H1 (cell line): ENCODE data around the gene TINAG. TPM values are rescaled to one million over a fixed set of nuclear protein-coding genes. Genes with fewer than 3 reads are reported as not detected.

ENCODE experiments used
- CTCF ChIA-PET: fragments of 300-600 bp; sonication (Branson Sonifier 250); formaldehyde crosslinking; loops from one replicate; lab custom pipeline; 2021; ENCODE audit not compliant: partially characterized antibody; lab: Charles Lee
- POLR2A ChIA-PET: fragments of 300-600 bp; sonication (Branson Sonifier 250); formaldehyde crosslinking; loops from one replicate; lab custom pipeline; 2021; ENCODE audit warnings: inconsistent platforms; ENCODE audit not compliant: partially characterized antibody; lab: Charles Lee
- DNase-seq, 2 experiments: peaks; one replicate each; pipeline versions ENCODE4 v3.0.0 to v3.0.0-alpha.2; 2010 to 2022; ENCODE audit warnings: low spot score in 2 of 2, low read depth in 1 of 2, mixed read lengths in 1 of 2
- FAIRE-seq: peaks from 2 replicates; lab custom pipeline; 2011; peaks lifted over from hg19 to GRCh38; lab: Jason Lieb, UNC
- H2AFZ ChIP-seq: 2 replicates; pipeline ENCODE4 v1.8.1; 2012; ENCODE audit warnings: low read length, inconsistent platforms
- H2AK5ac ChIP-seq: 2 replicates; pipeline ENCODE4 v1.6.1; 2013; ENCODE audit warnings: low read depth, low read length
- H2BK120ac ChIP-seq: replicated peaks from 2 replicates; pipeline ENCODE3; 2013; ENCODE audit warnings: low read depth, low read length, inconsistent platforms
- H2BK12ac ChIP-seq: 2 replicates; pipeline ENCODE4 v1.6.1; 2013; ENCODE audit warnings: low read depth, low read length
- H2BK15ac ChIP-seq: 2 replicates; pipeline ENCODE4 v1.6.1; 2013; ENCODE audit warnings: low read length
- H2BK20ac ChIP-seq: 2 replicates; pipeline ENCODE4 v1.6.1; 2013; ENCODE audit warnings: low read length
- H2BK5ac ChIP-seq: 2 replicates; pipeline ENCODE4 v1.6.1; 2013; ENCODE audit warnings: low read depth, low read length
- H3K14ac ChIP-seq: 2 replicates; pipeline ENCODE4 v1.6.1; 2013; ENCODE audit warnings: inconsistent platforms; ENCODE audit not compliant: insufficient read length
- H3K18ac ChIP-seq: 2 replicates; pipeline ENCODE4 v1.6.1; 2013; ENCODE audit warnings: low read length; ENCODE audit errors: extremely low read depth
- H3K23ac ChIP-seq: 2 replicates; pipeline ENCODE4 v1.6.1; 2013; ENCODE audit warnings: inconsistent platforms; ENCODE audit not compliant: insufficient read length
- H3K23me2 ChIP-seq: 2 replicates; pipeline ENCODE4 v1.6.1; 2013; ENCODE audit warnings: low read depth, low read length
- H3K27ac ChIP-seq: 2 replicates; pipeline ENCODE4 v1.6.1; 2011; ENCODE audit warnings: low read depth, low read length, inconsistent platforms
- H3K27me3 ChIP-seq, 4 experiments: replicated peaks in 1 of 4; 1 replicate in 1 of 4; 2 replicates in 3 of 4; pipeline versions ENCODE4 v1.6.1 to v1.8.1; 2011 to 2013; ENCODE audit warnings: low read length in 3 of 4, mild to moderate bottlenecking in 3 of 4, inconsistent platforms in 2 of 4, mixed read lengths in 2 of 4, moderate library complexity in 1 of 4; ENCODE audit not compliant: control insufficient read depth in 3 of 4, insufficient read depth in 3 of 4; ENCODE audit errors: extremely low read depth in 1 of 4
- H3K36me3 ChIP-seq, 4 experiments: 2 replicates each; pipeline versions ENCODE4 v1.6.1 to v1.8.1; 2011 to 2013; ENCODE audit warnings: mild to moderate bottlenecking in 4 of 4, low read length in 3 of 4, moderate library complexity in 2 of 4, control low read depth in 1 of 4, inconsistent platforms in 1 of 4; ENCODE audit not compliant: insufficient read depth in 4 of 4, control insufficient read depth in 2 of 4
- H3K4ac ChIP-seq: replicated peaks from 2 replicates; pipeline ENCODE3; 2013; ENCODE audit warnings: low read length, low read depth, mixed read lengths, inconsistent platforms; ENCODE audit not compliant: insufficient read length
- H3K4me1 ChIP-seq, 4 experiments: replicated peaks in 1 of 4; 1 replicate in 1 of 4; 2 replicates in 3 of 4; pipeline versions ENCODE4 v1.6.1 to v1.8.1; 2011 to 2013; ENCODE audit warnings: low read length in 3 of 4, inconsistent platforms in 2 of 4, mixed read lengths in 1 of 4; ENCODE audit not compliant: insufficient read depth in 4 of 4, control insufficient read depth in 3 of 4
- H3K4me2 ChIP-seq, 2 experiments: 2 replicates each; pipeline versions ENCODE4 v1.6.1 to v1.8.1; 2011 to 2013; ENCODE audit warnings: low read depth in 2 of 2, low read length in 2 of 2, control low read depth in 1 of 2, inconsistent platforms in 1 of 2, mild to moderate bottlenecking in 1 of 2; ENCODE audit not compliant: insufficient read depth in 1 of 2
- H3K4me3 ChIP-seq, 4 experiments: fragments of 200-600, 300-600 bp in 1 of 4; sonication (generic), shearing (Covaris generic), sonication (Bioruptor Twin) in 1 of 4; 2 replicates each; pipeline versions ENCODE4 v1.5.1 to v1.8.1; 2011 to 2016; ENCODE audit warnings: low read length in 4 of 4, low read depth in 3 of 4, control low read depth in 2 of 4, inconsistent platforms in 2 of 4, mild to moderate bottlenecking in 2 of 4, mixed read lengths in 1 of 4, moderate library complexity in 1 of 4; ENCODE audit not compliant: insufficient read depth in 2 of 4; ENCODE audit errors: extremely low read depth in 1 of 4
- H3K56ac ChIP-seq: replicated peaks from 2 replicates; pipeline ENCODE3; 2013; ENCODE audit warnings: low read depth, mild to moderate bottlenecking, mixed read lengths, low read length, inconsistent platforms; ENCODE audit not compliant: insufficient read length
- H3K79me1 ChIP-seq: 2 replicates; pipeline ENCODE4 v1.6.1; 2013; ENCODE audit warnings: low read depth, low read length, control low read depth
- H3K79me2 ChIP-seq, 2 experiments: 2 replicates each; pipeline versions ENCODE4 v1.6.1 to v1.8.1; 2012 to 2013; ENCODE audit warnings: low read length in 2 of 2, mild to moderate bottlenecking in 2 of 2, inconsistent platforms in 1 of 2; ENCODE audit not compliant: insufficient read depth in 2 of 2, control insufficient read depth in 1 of 2
- H3K9ac ChIP-seq, 4 experiments: replicated peaks in 1 of 4; 1 replicate in 1 of 4; 2 replicates in 3 of 4; pipeline versions ENCODE4 v1.6.1 to v1.8.1; 2011 to 2013; ENCODE audit warnings: low read depth in 3 of 4, low read length in 3 of 4, control low read depth in 2 of 4, mild to moderate bottlenecking in 2 of 4, moderate library complexity in 2 of 4, inconsistent platforms in 1 of 4; ENCODE audit errors: extremely low read depth in 1 of 4
- H3K9me3 ChIP-seq, 2 experiments: 2 replicates each; pipeline versions ENCODE4 v1.6.1 to v1.8.1; 2012 to 2013; ENCODE audit warnings: mild to moderate bottlenecking in 2 of 2, moderate library complexity in 2 of 2, control low read depth in 1 of 2, inconsistent platforms in 1 of 2, low read depth in 1 of 2, low read length in 1 of 2, mixed read lengths in 1 of 2; ENCODE audit not compliant: insufficient read depth in 2 of 2
- H4K20me1 ChIP-seq, 2 experiments: replicated peaks in 1 of 2; 2 replicates each; pipeline versions ENCODE3 to v1.8.1; 2011 to 2013; ENCODE audit warnings: inconsistent platforms in 2 of 2, low read length in 2 of 2, mild to moderate bottlenecking in 1 of 2; ENCODE audit not compliant: insufficient read depth in 2 of 2, control insufficient read depth in 1 of 2
- H4K5ac ChIP-seq: 2 replicates; pipeline ENCODE4 v1.6.1; 2013; ENCODE audit warnings: low read length, low read depth, mixed read lengths, inconsistent platforms; ENCODE audit not compliant: insufficient read length
- H4K8ac ChIP-seq: 2 replicates; pipeline ENCODE4 v1.8.0; 2013; ENCODE audit warnings: mild to moderate bottlenecking, moderate library complexity, low read length, inconsistent platforms; ENCODE audit not compliant: insufficient read depth; ENCODE audit errors: extremely low read depth
- H4K91ac ChIP-seq: replicated peaks from 2 replicates; pipeline ENCODE3; 2013; ENCODE audit warnings: low read length, mixed read lengths, inconsistent platforms; ENCODE audit not compliant: insufficient read length
- BRCA1 ChIP-seq: IDR thresholded peaks from 2 replicates; pipeline ENCODE4 v1.6.1; 2012; ENCODE audit warnings: low read depth, low read length, improper control_type of control experiment
- CREB1 ChIP-seq: IDR thresholded peaks from 2 replicates; pipeline ENCODE4 v1.6.1; 2012; ENCODE audit warnings: inconsistent platforms
- EGR1 ChIP-seq: IDR thresholded peaks from 2 replicates; pipeline ENCODE4 v1.6.1; 2011; ENCODE audit warnings: low read depth, low read length, borderline replicate concordance
- HDAC2 ChIP-seq, 2 experiments: fragments of 300-600 bp in 1 of 2; sonication (generic) in 1 of 2; IDR thresholded peaks; 2 replicates each; pipeline ENCODE4 v1.6.1; 2011 to 2012; ENCODE audit warnings: low read depth in 2 of 2, low read length in 2 of 2, mild to moderate bottlenecking in 2 of 2, moderate library complexity in 2 of 2, borderline replicate concordance in 1 of 2, inconsistent platforms in 1 of 2
- KDM4A ChIP-seq: IDR thresholded peaks from one replicate; pipeline ENCODE4 v1.7.1; 2012; ENCODE audit warnings: low read depth, mild to moderate bottlenecking, moderate library complexity, low read length, inconsistent platforms; ENCODE audit not compliant: severe bottlenecking
- NRF1 ChIP-seq: IDR thresholded peaks from 2 replicates; pipeline ENCODE4 v1.6.1; 2011; ENCODE audit warnings: mild to moderate bottlenecking, low read depth, low read length, improper control_type of control experiment
- POLR2AphosphoS5 ChIP-seq: IDR thresholded peaks from 2 replicates; pipeline ENCODE4 v1.6.1; 2011; ENCODE audit warnings: low read depth, low read length
- RNF2 ChIP-seq: fragments of 200-900, 300-1000 bp; sonication (generic); IDR thresholded peaks from 2 replicates; pipeline ENCODE4 v1.7.1; 2016; ENCODE audit warnings: borderline replicate concordance, low read depth, mild to moderate bottlenecking, antibody characterized with exemption, low read length; ENCODE audit not compliant: poor library complexity, severe bottlenecking; ENCODE audit errors: missing control alignments
- RXRA ChIP-seq: IDR thresholded peaks from 2 replicates; pipeline ENCODE4 v1.6.1; 2011; ENCODE audit warnings: low read depth, mild to moderate bottlenecking, low read length, moderate library complexity; ENCODE audit not compliant: insufficient read depth
- SAP30 ChIP-seq: fragments of 300-600 bp; sonication (generic); IDR thresholded peaks from 2 replicates; pipeline ENCODE4 v1.7.1; 2012; ENCODE audit warnings: low read length, moderate library complexity, mild to moderate bottlenecking, inconsistent platforms; ENCODE audit not compliant: insufficient read depth, insufficient replicate concordance
- SIX5 ChIP-seq: IDR thresholded peaks from 2 replicates; pipeline ENCODE4 v1.6.1; 2011; ENCODE audit warnings: mild to moderate bottlenecking, low read depth, low read length
- SP1 ChIP-seq: IDR thresholded peaks from 2 replicates; pipeline ENCODE4 v1.6.1; 2011; ENCODE audit warnings: low read depth, low read length
- TAF7 ChIP-seq: optimal IDR thresholded peaks from 2 replicates; pipeline ENCODE3; 2011; ENCODE audit warnings: low read depth, mild to moderate bottlenecking, inconsistent platforms, low read length, moderate library complexity, borderline replicate concordance
- TEAD4 ChIP-seq: IDR thresholded peaks from 2 replicates; pipeline ENCODE4 v1.6.1; 2012; ENCODE audit warnings: low read depth, low read length, inconsistent platforms, mixed read lengths
- ZNF274 ChIP-seq: IDR thresholded peaks from 2 replicates; pipeline ENCODE4 v1.7.0; 2012; ENCODE audit warnings: low read length, borderline replicate concordance; ENCODE audit errors: extremely low read depth
- WGBS, 2 experiments: shearing (Covaris generic) in 1 of 2; methylation state at CpG; one replicate each; pipeline versions ENCODE4 v1.1.6 to v1.1.7; 2013 to 2015; ENCODE audit warnings: low lambda C conversion rate in 2 of 2, mixed read lengths in 2 of 2, inconsistent platforms in 1 of 2, low coverage in 1 of 2, missing lambda C conversion rate in 1 of 2; ENCODE audit not compliant: insufficient replicate concordance in 2 of 2, insufficient coverage in 1 of 2, insufficient read length in 1 of 2; ENCODE audit errors: extremely low coverage in 1 of 2, missing lambda C conversion rate in 1 of 2; 5-methylcytosine and 5-hydroxymethylcytosine counted together
- polyA plus RNA-seq, 7 experiments: library from polyadenylated mRNA; depleted of rRNA in 3 of 7; stranded (reverse) in 5 of 7; unstranded in 2 of 7; fragments of >200 nt in 5 of 7; fragments of 200-250 nt in 2 of 7; gene quantifications; 1 replicate in 5 of 7; 2 replicates in 1 of 7; 4 replicates in 1 of 7; pipeline versions ENCODE4 v1.2.1 to v1.2.3, GENCODE V29; 2011 to 2013; ENCODE audit warnings: missing spikeins in 2 of 7, mixed read lengths in 2 of 7
- total RNA-seq: library from RNA; stranded (reverse); fragmentation: NEBNext Ultra II Directional; extraction: Animal tissue kit (Norgen Biotek cat#: 25700); gene quantifications from 2 replicates; pipeline ENCODE4 v1.2.1, GENCODE V29; 2021

TINAG gene
- total and polyA plus RNA-seq, 2 of the 8 experiments (the other 6 are each of a cell fraction or from before 2014, with no cell fraction given): not detected

DNA sequence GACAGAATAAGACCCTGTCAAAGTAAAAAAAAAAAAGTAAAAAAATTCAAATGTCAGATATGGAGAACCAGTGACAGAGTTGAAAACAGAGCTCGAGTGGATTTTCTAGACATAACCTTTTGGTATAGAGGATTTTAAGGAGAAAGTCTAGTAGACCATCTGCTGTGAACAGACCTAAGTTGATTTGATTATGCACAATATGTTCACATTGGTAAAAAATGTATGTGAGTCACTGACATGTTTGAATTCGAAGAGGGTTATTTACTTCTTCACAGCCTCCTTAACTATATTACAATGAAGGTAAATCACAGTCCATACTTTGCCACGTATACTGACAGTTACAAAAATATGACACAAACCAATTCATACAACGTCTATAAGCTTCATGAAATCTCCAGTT, 7.4 kb downstream of the TINAG start:
- 93% methylated on average over 4 of the region's 4 CpGs; no CpG with 5 or more reads in 1 of the 2 experiments for WGBS, 2 experiments
- Histone ChIP-seq H4K5ac (no peak overlapping the region), H3K79me1 (no peaks in the 10 kb centered on the region), H3K23ac (no peak overlapping the region), H3K79me2 (no peaks in the 10 kb centered on the region), H3K4me3 (no peak overlapping the region), H4K20me1 (no peaks in the 10 kb centered on the region), H4K91ac (no peak overlapping the region), H3K27ac (no peak overlapping the region), H2BK5ac (no peak overlapping the region), H3K4me2 (no peak overlapping the region), H3K56ac (no peak overlapping the region), H3K14ac (no peak overlapping the region), H3K4ac (no peak overlapping the region), H2BK20ac (no peak overlapping the region), H3K9ac (no peak overlapping the region), H2AFZ (no peak overlapping the region), H2AK5ac (no peak overlapping the region), H3K27me3 (no peaks in the 10 kb centered on the region), H2BK12ac (no peak overlapping the region), H3K18ac (no peak overlapping the region), H2BK120ac (no peak overlapping the region), H3K23me2 (no peaks in the 10 kb centered on the region), H3K9me3 (no peaks in the 10 kb centered on the region), H3K36me3 (no peaks in the 10 kb centered on the region), H4K8ac (no peak overlapping the region), H2BK15ac (no peak overlapping the region), H3K4me1 (no peaks in the 10 kb centered on the region)
- POLR2A ChIA-PET: interaction anchor here (0.6 kb wide), 1 partner anchor 41 kb away, joined by 3 read pairs; no protein-coding TSS in a partner anchor
- FAIRE-seq (no peak), DNase-seq (no peak)
- CTCF ChIA-PET: no interaction called here
- TF ChIP-seq SIX5 (no peak), NRF1 (no peak), HDAC2 (IDR thresholded peaks at IDR 0.05; ENCODE audit: borderline replicate concordance in 1 of 2, low read depth in 2 of 2, low read length in 2 of 2) (no peak), RXRA (no peak), TAF7 (no peak), EGR1 (no peak), CREB1 (no peak), BRCA1 (no peak), KDM4A (no peak), SAP30 (no peak), POLR2AphosphoS5 (no peak), ZNF274 (no peak), TEAD4 (no peak), SP1 (no peak), RNF2 (no peak)
